GM12878 (cell line): ENCODE results near the gene KANSL2. TPM values are rescaled to one million over a fixed set of nuclear protein-coding genes. Genes with fewer than 3 reads are reported as not detected.
A peak's percentile ranks its signal among the peaks of the same experiment; 100 is the strongest.

Source experiments
- BMI1 ChIP-seq: fragments of 450-650 bp; IDR thresholded peaks from 2 replicates; pipeline ENCODE4 v1.6.1; 2016; ENCODE audit warnings: mild to moderate bottlenecking, moderate library complexity, borderline replicate concordance
- CBFB ChIP-seq: IDR thresholded peaks from 2 replicates; pipeline ENCODE4 v1.6.1; 2016; ENCODE audit warnings: antibody characterized with exemption, low read depth
- CEBPZ ChIP-seq: fragments of 150-350 bp; IDR thresholded peaks from 2 replicates; pipeline ENCODE4 v1.6.1; 2016; ENCODE audit warnings: low read depth, low read length
- CHD2 ChIP-seq: IDR thresholded peaks from 2 replicates; pipeline ENCODE4 v1.6.1; 2011; ENCODE audit warnings: low read depth, low read length, improper control_type of control experiment, borderline replicate concordance
- FOXK2 ChIP-seq: fragments of 450-650 bp; IDR thresholded peaks from 2 replicates; pipeline ENCODE4 v1.6.1; 2017; ENCODE audit warnings: mild to moderate bottlenecking, moderate library complexity
- FOXM1 ChIP-seq: IDR thresholded peaks from 2 replicates; pipeline ENCODE4 v1.6.1; 2012; ENCODE audit warnings: low read depth, mild to moderate bottlenecking, inconsistent platforms, low read length, moderate library complexity
- HSF1 ChIP-seq: fragments of 150-350 bp; IDR thresholded peaks from 2 replicates; pipeline ENCODE4 v1.6.1; 2014; ENCODE audit warnings: mild to moderate bottlenecking, low read depth, low read length
- KDM1A ChIP-seq: fragments of 200-600 bp; sonication (generic); IDR thresholded peaks from 2 replicates; pipeline ENCODE4 v1.6.1; 2016; ENCODE audit warnings: borderline replicate concordance
- MEF2B ChIP-seq: fragments of 450-650 bp; IDR thresholded peaks from 2 replicates; pipeline ENCODE4 v1.6.1; 2018; ENCODE audit warnings: mild to moderate bottlenecking, moderate library complexity; ENCODE audit not compliant: partially characterized antibody, poor library complexity, severe bottlenecking
- MTA3 ChIP-seq: IDR thresholded peaks from 2 replicates; pipeline ENCODE4 v1.6.1; 2012; ENCODE audit warnings: low read length, inconsistent platforms, borderline replicate concordance
- MYB ChIP-seq: fragments of 150-350 bp; IDR thresholded peaks from 2 replicates; pipeline ENCODE4 v1.6.1; 2014; ENCODE audit warnings: mild to moderate bottlenecking, low read depth, low read length, borderline replicate concordance
- NBN ChIP-seq: fragments of 450-650 bp; IDR thresholded peaks from 2 replicates; pipeline ENCODE4 v1.6.1; 2016
- NFYA ChIP-seq: IDR thresholded peaks from 2 replicates; pipeline ENCODE4 v1.6.1; 2011; ENCODE audit warnings: low read depth, mild to moderate bottlenecking, low read length, improper control_type of control experiment, borderline replicate concordance
- POLR2AphosphoS2 ChIP-seq: IDR thresholded peaks from 2 replicates; pipeline ENCODE4 v1.6.1; 2011; ENCODE audit warnings: low read depth, mild to moderate bottlenecking, low read length, improper control_type of control experiment, moderate library complexity
- POU2F2 ChIP-seq: IDR thresholded peaks from 3 replicates; pipeline ENCODE4 v1.6.1; 2011; ENCODE audit warnings: low read depth, mild to moderate bottlenecking, low read length, borderline replicate concordance
- RBBP5 ChIP-seq: fragments of 200-600 bp; sonication (generic); conservative IDR thresholded peaks from 2 replicates; pipeline ENCODE4 v1.6.1; 2016
- SPI1 ChIP-seq: IDR thresholded peaks from 2 replicates; pipeline ENCODE4 v1.6.1; 2011; ENCODE audit warnings: low read depth, mild to moderate bottlenecking, low read length, moderate library complexity, borderline replicate concordance; ENCODE audit not compliant: insufficient read depth
- SREBF1 ChIP-seq: IDR thresholded peaks from 2 replicates; pipeline ENCODE4 v1.6.1; 2012; ENCODE audit warnings: mild to moderate bottlenecking, low read length
- TAF1 ChIP-seq: IDR thresholded peaks from 2 replicates; pipeline ENCODE4 v1.6.1; 2011; ENCODE audit warnings: mild to moderate bottlenecking, low read depth, low read length, borderline replicate concordance
- TARDBP ChIP-seq: IDR thresholded peaks from 2 replicates; pipeline ENCODE4 v1.6.1; 2016; ENCODE audit warnings: borderline replicate concordance
- TCF12 ChIP-seq: IDR thresholded peaks from 2 replicates; pipeline ENCODE4 v1.6.1; 2011; ENCODE audit warnings: low read depth, mild to moderate bottlenecking, low read length
- ZBED1 ChIP-seq: IDR thresholded peaks from 2 replicates; pipeline ENCODE4 v1.6.1; 2016; ENCODE audit warnings: borderline replicate concordance
- ZNF217 ChIP-seq: fragments of 450-650 bp; IDR thresholded peaks from 2 replicates; pipeline ENCODE4 v1.6.1; 2017; ENCODE audit warnings: antibody characterized with exemption, mild to moderate bottlenecking
- ZNF687 ChIP-seq: fragments of 450-650 bp; IDR thresholded peaks from 2 replicates; pipeline ENCODE4 v1.6.1; 2017; ENCODE audit warnings: mild to moderate bottlenecking, moderate library complexity
- polyA plus RNA-seq, 11 experiments: library from polyadenylated mRNA; depleted of rRNA in 4 of 11; unstranded in 6 of 11; stranded (reverse) in 5 of 11; fragments of >200 nt; fragmentation: Nextera tagmentation in 4 of 11; fragmentation: Illumina TruSeq in 1 of 11; extraction: Ambion mirVana in 4 of 11; extraction: Trizol in 1 of 11; gene quantifications; 1 replicate in 1 of 11; 2 replicates in 10 of 11; pipeline versions ENCODE4 v1.2.1 to v1.2.3, GENCODE V29; 2011 to 2016; ENCODE audit warnings: inconsistent platforms in 2 of 11, missing spikeins in 2 of 11, low read depth in 1 of 11
- total RNA-seq, 4 experiments: library from RNA; depleted of rRNA in 3 of 4; stranded (reverse); fragments of >200 nt in 3 of 4; fragmentation: Illumina TruSeq in 1 of 4; extraction: Trizol in 1 of 4; gene quantifications; 2 replicates each; pipeline versions ENCODE4 v1.2.1 to v1.2.3, GENCODE V29; 2013 to 2021

Gene KANSL2
- total and polyA plus RNA-seq, 10 of the 15 experiments (the other 5 are each of a cell fraction or from before 2014, with no cell fraction given): 28.1 to 54.8 (median 40.9) TPM

GRCh38 chr12:48618541-48618940 is 63.5 kb downstream of the KANSL2 start (continued):
- TF ChIP-seq CEBPZ (no peak), MEF2B (no peak), FOXM1 (peak; percentile 55; the same call in 1 of the 2 replicates), POU2F2 (0 out of 3 replicates have a peak, but pooled peaks have one; percentile 10), NFYA (no peak), TARDBP (no peak), ZBED1 (no peak), MYB (no peak), SREBF1 (no peak), ZNF217 (no peak), POLR2AphosphoS2 (no peak), SPI1 (no peak), MTA3 (no peak), ZNF687 (no peak), HSF1 (no peak), TAF1 (no peak), BMI1 (no peak), TCF12 (no peak), RBBP5 (no peak), FOXK2 (no peak), KDM1A (no peak), CBFB (no peak), NBN (no peak), CHD2 (no peak)
